H1 (cell line): ENCODE results near the gene TCEA2. TPM values are rescaled to one million over a fixed set of nuclear protein-coding genes. Genes with fewer than 3 reads are reported as not detected.

Source experiments
- CTCF ChIA-PET: fragments of 300-600 bp; sonication (Branson Sonifier 250); formaldehyde crosslinking; loops from one replicate; lab custom pipeline; 2021; ENCODE audit not compliant: partially characterized antibody; lab: Charles Lee
- POLR2A ChIA-PET: fragments of 300-600 bp; sonication (Branson Sonifier 250); formaldehyde crosslinking; loops from one replicate; lab custom pipeline; 2021; ENCODE audit warnings: inconsistent platforms; ENCODE audit not compliant: partially characterized antibody; lab: Charles Lee
- DNase-seq, 2 experiments: peaks; one replicate each; pipeline versions ENCODE4 v3.0.0 to v3.0.0-alpha.2; 2010 to 2022; ENCODE audit warnings: low spot score in 2 of 2, low read depth in 1 of 2, mixed read lengths in 1 of 2
- FAIRE-seq: peaks from 2 replicates; lab custom pipeline; 2011; peaks lifted over from hg19 to GRCh38; lab: Jason Lieb, UNC
- H2AFZ ChIP-seq: 2 replicates; pipeline ENCODE4 v1.8.1; 2012; ENCODE audit warnings: low read length, inconsistent platforms
- H2AK5ac ChIP-seq: 2 replicates; pipeline ENCODE4 v1.6.1; 2013; ENCODE audit warnings: low read depth, low read length
- H2BK120ac ChIP-seq: replicated peaks from 2 replicates; pipeline ENCODE3; 2013; ENCODE audit warnings: low read depth, low read length, inconsistent platforms
- H2BK12ac ChIP-seq: 2 replicates; pipeline ENCODE4 v1.6.1; 2013; ENCODE audit warnings: low read depth, low read length
- H2BK15ac ChIP-seq: 2 replicates; pipeline ENCODE4 v1.6.1; 2013; ENCODE audit warnings: low read length
- H2BK20ac ChIP-seq: 2 replicates; pipeline ENCODE4 v1.6.1; 2013; ENCODE audit warnings: low read length
- H2BK5ac ChIP-seq: 2 replicates; pipeline ENCODE4 v1.6.1; 2013; ENCODE audit warnings: low read depth, low read length
- H3K14ac ChIP-seq: 2 replicates; pipeline ENCODE4 v1.6.1; 2013; ENCODE audit warnings: inconsistent platforms; ENCODE audit not compliant: insufficient read length
- H3K18ac ChIP-seq: 2 replicates; pipeline ENCODE4 v1.6.1; 2013; ENCODE audit warnings: low read length; ENCODE audit errors: extremely low read depth
- H3K23ac ChIP-seq: 2 replicates; pipeline ENCODE4 v1.6.1; 2013; ENCODE audit warnings: inconsistent platforms; ENCODE audit not compliant: insufficient read length
- H3K23me2 ChIP-seq: 2 replicates; pipeline ENCODE4 v1.6.1; 2013; ENCODE audit warnings: low read depth, low read length
- H3K27ac ChIP-seq: 2 replicates; pipeline ENCODE4 v1.6.1; 2011; ENCODE audit warnings: low read depth, low read length, inconsistent platforms
- H3K27me3 ChIP-seq, 4 experiments: replicated peaks in 1 of 4; 1 replicate in 1 of 4; 2 replicates in 3 of 4; pipeline versions ENCODE4 v1.6.1 to v1.8.1; 2011 to 2013; ENCODE audit warnings: low read length in 3 of 4, mild to moderate bottlenecking in 3 of 4, inconsistent platforms in 2 of 4, mixed read lengths in 2 of 4, moderate library complexity in 1 of 4; ENCODE audit not compliant: control insufficient read depth in 3 of 4, insufficient read depth in 3 of 4; ENCODE audit errors: extremely low read depth in 1 of 4
- H3K36me3 ChIP-seq, 4 experiments: 2 replicates each; pipeline versions ENCODE4 v1.6.1 to v1.8.1; 2011 to 2013; ENCODE audit warnings: mild to moderate bottlenecking in 4 of 4, low read length in 3 of 4, moderate library complexity in 2 of 4, control low read depth in 1 of 4, inconsistent platforms in 1 of 4; ENCODE audit not compliant: insufficient read depth in 4 of 4, control insufficient read depth in 2 of 4
- H3K4ac ChIP-seq: replicated peaks from 2 replicates; pipeline ENCODE3; 2013; ENCODE audit warnings: low read length, low read depth, mixed read lengths, inconsistent platforms; ENCODE audit not compliant: insufficient read length
- H3K4me1 ChIP-seq, 4 experiments: replicated peaks in 1 of 4; 1 replicate in 1 of 4; 2 replicates in 3 of 4; pipeline versions ENCODE4 v1.6.1 to v1.8.1; 2011 to 2013; ENCODE audit warnings: low read length in 3 of 4, inconsistent platforms in 2 of 4, mixed read lengths in 1 of 4; ENCODE audit not compliant: insufficient read depth in 4 of 4, control insufficient read depth in 3 of 4
- H3K4me2 ChIP-seq, 2 experiments: 2 replicates each; pipeline versions ENCODE4 v1.6.1 to v1.8.1; 2011 to 2013; ENCODE audit warnings: low read depth in 2 of 2, low read length in 2 of 2, control low read depth in 1 of 2, inconsistent platforms in 1 of 2, mild to moderate bottlenecking in 1 of 2; ENCODE audit not compliant: insufficient read depth in 1 of 2
- H3K4me3 ChIP-seq, 4 experiments: fragments of 200-600, 300-600 bp in 1 of 4; sonication (generic), shearing (Covaris generic), sonication (Bioruptor Twin) in 1 of 4; 2 replicates each; pipeline versions ENCODE4 v1.5.1 to v1.8.1; 2011 to 2016; ENCODE audit warnings: low read length in 4 of 4, low read depth in 3 of 4, control low read depth in 2 of 4, inconsistent platforms in 2 of 4, mild to moderate bottlenecking in 2 of 4, mixed read lengths in 1 of 4, moderate library complexity in 1 of 4; ENCODE audit not compliant: insufficient read depth in 2 of 4; ENCODE audit errors: extremely low read depth in 1 of 4
- H3K56ac ChIP-seq: replicated peaks from 2 replicates; pipeline ENCODE3; 2013; ENCODE audit warnings: low read depth, mild to moderate bottlenecking, mixed read lengths, low read length, inconsistent platforms; ENCODE audit not compliant: insufficient read length
- H3K79me1 ChIP-seq: 2 replicates; pipeline ENCODE4 v1.6.1; 2013; ENCODE audit warnings: low read depth, low read length, control low read depth
- H3K79me2 ChIP-seq, 2 experiments: 2 replicates each; pipeline versions ENCODE4 v1.6.1 to v1.8.1; 2012 to 2013; ENCODE audit warnings: low read length in 2 of 2, mild to moderate bottlenecking in 2 of 2, inconsistent platforms in 1 of 2; ENCODE audit not compliant: insufficient read depth in 2 of 2, control insufficient read depth in 1 of 2
- H3K9ac ChIP-seq, 4 experiments: replicated peaks in 1 of 4; 1 replicate in 1 of 4; 2 replicates in 3 of 4; pipeline versions ENCODE4 v1.6.1 to v1.8.1; 2011 to 2013; ENCODE audit warnings: low read depth in 3 of 4, low read length in 3 of 4, control low read depth in 2 of 4, mild to moderate bottlenecking in 2 of 4, moderate library complexity in 2 of 4, inconsistent platforms in 1 of 4; ENCODE audit errors: extremely low read depth in 1 of 4
- H3K9me3 ChIP-seq, 2 experiments: 2 replicates each; pipeline versions ENCODE4 v1.6.1 to v1.8.1; 2012 to 2013; ENCODE audit warnings: mild to moderate bottlenecking in 2 of 2, moderate library complexity in 2 of 2, control low read depth in 1 of 2, inconsistent platforms in 1 of 2, low read depth in 1 of 2, low read length in 1 of 2, mixed read lengths in 1 of 2; ENCODE audit not compliant: insufficient read depth in 2 of 2
- H4K20me1 ChIP-seq, 2 experiments: replicated peaks in 1 of 2; 2 replicates each; pipeline versions ENCODE3 to v1.8.1; 2011 to 2013; ENCODE audit warnings: inconsistent platforms in 2 of 2, low read length in 2 of 2, mild to moderate bottlenecking in 1 of 2; ENCODE audit not compliant: insufficient read depth in 2 of 2, control insufficient read depth in 1 of 2
- H4K5ac ChIP-seq: 2 replicates; pipeline ENCODE4 v1.6.1; 2013; ENCODE audit warnings: low read length, low read depth, mixed read lengths, inconsistent platforms; ENCODE audit not compliant: insufficient read length
- H4K8ac ChIP-seq: 2 replicates; pipeline ENCODE4 v1.8.0; 2013; ENCODE audit warnings: mild to moderate bottlenecking, moderate library complexity, low read length, inconsistent platforms; ENCODE audit not compliant: insufficient read depth; ENCODE audit errors: extremely low read depth
- H4K91ac ChIP-seq: replicated peaks from 2 replicates; pipeline ENCODE3; 2013; ENCODE audit warnings: low read length, mixed read lengths, inconsistent platforms; ENCODE audit not compliant: insufficient read length
- CEBPB ChIP-seq: IDR thresholded peaks from 2 replicates; pipeline ENCODE4 v1.6.1; 2012; ENCODE audit warnings: low read depth, low read length
- WGBS, 2 experiments: shearing (Covaris generic) in 1 of 2; methylation state at CpG; one replicate each; pipeline versions ENCODE4 v1.1.6 to v1.1.7; 2013 to 2015; ENCODE audit warnings: low lambda C conversion rate in 2 of 2, mixed read lengths in 2 of 2, inconsistent platforms in 1 of 2, low coverage in 1 of 2, missing lambda C conversion rate in 1 of 2; ENCODE audit not compliant: insufficient replicate concordance in 2 of 2, insufficient coverage in 1 of 2, insufficient read length in 1 of 2; ENCODE audit errors: extremely low coverage in 1 of 2, missing lambda C conversion rate in 1 of 2; 5-methylcytosine and 5-hydroxymethylcytosine counted together
- polyA plus RNA-seq, 7 experiments: library from polyadenylated mRNA; depleted of rRNA in 3 of 7; stranded (reverse) in 5 of 7; unstranded in 2 of 7; fragments of >200 nt in 5 of 7; fragments of 200-250 nt in 2 of 7; gene quantifications; 1 replicate in 5 of 7; 2 replicates in 1 of 7; 4 replicates in 1 of 7; pipeline versions ENCODE4 v1.2.1 to v1.2.3, GENCODE V29; 2011 to 2013; ENCODE audit warnings: missing spikeins in 2 of 7, mixed read lengths in 2 of 7
- total RNA-seq: library from RNA; stranded (reverse); fragmentation: NEBNext Ultra II Directional; extraction: Animal tissue kit (Norgen Biotek cat#: 25700); gene quantifications from 2 replicates; pipeline ENCODE4 v1.2.1, GENCODE V29; 2021
- TF ChIP-seq, protein P1 (sequence below): IDR thresholded peaks from 2 replicates; pipeline ENCODE4 v1.6.1; 2011; ENCODE audit warnings: low read depth, mild to moderate bottlenecking, low read length; ENCODE audit not compliant: insufficient read depth

Gene TCEA2
- total and polyA plus RNA-seq, 2 of the 8 experiments (the other 6 are each of a cell fraction or from before 2014, with no cell fraction given): 41.4 to 42.3 TPM

DNA sequence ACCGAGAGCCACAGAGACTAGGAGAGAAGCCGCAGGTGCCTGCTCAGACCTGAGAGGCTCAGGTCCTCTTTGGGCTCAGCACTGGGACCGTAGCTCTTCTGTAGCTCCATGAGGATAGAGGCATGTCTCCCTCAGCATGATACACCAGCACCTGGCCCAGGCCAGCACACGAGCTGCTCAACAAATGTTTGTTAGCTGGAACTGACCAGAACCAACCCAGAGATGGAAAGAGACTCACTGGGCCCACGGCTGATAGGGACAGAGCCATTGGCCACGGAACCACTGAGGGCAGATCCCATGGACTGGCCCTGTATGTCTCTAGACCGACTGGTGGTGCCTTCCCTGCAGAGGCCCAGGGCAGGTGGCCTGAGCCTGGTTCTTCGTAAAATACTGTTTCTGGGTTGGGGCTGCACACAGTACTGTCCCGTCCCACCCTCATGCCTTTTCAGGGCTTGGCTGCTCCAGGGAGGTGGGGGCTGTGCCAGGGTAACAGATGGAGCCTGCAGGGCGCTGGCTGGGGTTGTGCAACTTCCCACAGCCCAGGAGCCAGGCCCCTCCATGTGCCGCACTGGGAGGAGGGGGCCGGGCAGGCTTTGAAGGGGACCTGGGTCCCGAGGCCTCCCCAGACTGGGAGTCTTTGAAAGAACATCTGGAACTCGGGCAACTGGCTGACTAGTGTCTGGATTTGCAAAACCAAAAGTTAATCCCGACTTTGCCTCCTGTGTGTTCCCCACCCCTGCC is 21.8 kb upstream of the TCEA2 start:
- no peak overlapping the region for H3K18ac ChIP-seq
- no peak overlapping the region for H2AFZ ChIP-seq
- H3K4me2 ChIP-seq: peak overlapping the region in 1 of 2 experiments; percentile 63; a peak in 1 of 4 replicates
- H3K4ac ChIP-seq: no peak overlapping the region
- no peaks in the 10 kb centered on the region; a peak in 1 of 8 replicates for H3K36me3 ChIP-seq
- H3K9me3 ChIP-seq: no peaks in the 10 kb centered on the region
- H2BK12ac ChIP-seq: peak overlapping the region; percentile 43; the same call in 1 of the 2 replicates
- H3K79me2 ChIP-seq: no peaks in the 10 kb centered on the region
- H4K8ac ChIP-seq: no peak overlapping the region
- H4K5ac ChIP-seq: no peak overlapping the region
- H2BK5ac ChIP-seq: no peak overlapping the region
- TF ChIP-seq, protein P1, sequence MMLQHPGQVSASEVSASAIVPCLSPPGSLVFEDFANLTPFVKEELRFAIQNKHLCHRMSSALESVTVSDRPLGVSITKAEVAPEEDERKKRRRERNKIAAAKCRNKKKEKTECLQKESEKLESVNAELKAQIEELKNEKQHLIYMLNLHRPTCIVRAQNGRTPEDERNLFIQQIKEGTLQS: no peak
- 0 out of 2 replicates have a peak, but pooled peaks have one; percentile 9 for TF ChIP-seq CEBPB
- FAIRE-seq: no peak
- H4K91ac ChIP-seq: no peak overlapping the region
- H2BK20ac ChIP-seq: no peak overlapping the region
- H3K23ac ChIP-seq: no peak overlapping the region
- 82% methylated on average over 15 of the region's 15 CpGs; no CpG with 5 or more reads in 1 of the 2 experiments for WGBS, 2 experiments
- no peak overlapping the region for H3K14ac ChIP-seq
- no peaks in the 10 kb centered on the region for H3K79me1 ChIP-seq
- H3K27me3 ChIP-seq: peaks cover 21 to 76% (median 62%) of the 10 kb centered on the region in 4 experiments
- DNase-seq: no peak
- H3K23me2 ChIP-seq: peaks cover 3% of the 10 kb centered on the region; the same call in 1 of the 2 replicates
- ChIA-PET CTCF (interaction anchor here (0.6 to 7.3 kb wide), 14 partner anchors 9 to 220 kb away, joined by 3 to 73 read pairs (median 10); partner anchors contain the start of genes LKAAEAR1, OPRL1, PRPF6 and RGS19), POLR2A (interaction anchor here (0.7 to 3.5 kb wide), 6 partner anchors 12 to 185 kb away, joined by 3 to 24 read pairs (median 3); no protein-coding TSS in a partner anchor)
- H4K20me1 ChIP-seq: no peaks in the 10 kb centered on the region
- peaks cover 0 to 28% (median 14%) of the 10 kb centered on the region in 4 experiments; a peak in 6 of 7 replicates for H3K4me1 ChIP-seq
- no peak overlapping the region for H2BK15ac ChIP-seq
- no peak overlapping the region for H3K9ac ChIP-seq
- H2AK5ac ChIP-seq: no peak overlapping the region
- no peak overlapping the region for H2BK120ac ChIP-seq
- H3K4me3 ChIP-seq: peak overlapping the region in 1 of 4 experiments; percentile 66; a peak in 1 of 8 replicates
- H3K56ac ChIP-seq: no peak overlapping the region
- H3K27ac ChIP-seq: no peak overlapping the region
